Renal cortex interstitium (tissue), 3 donors: ENCODE results near the gene RANBP17. TPM values are rescaled to one million over a fixed set of nuclear protein-coding genes. Genes with fewer than 3 reads are reported as not detected.

ENCODE experiments used
- polyA plus RNA-seq, 3 donors: library from polyadenylated mRNA; unstranded; fragments of 120-200 nt; gene quantifications; one replicate each; pipeline ENCODE4 v1.2.1, GENCODE V29; 2013; ENCODE audit not compliant: insufficient read length in 3 of 3

RANBP17 gene
- polyA plus RNA-seq, 3 donors, result 9.7 to 16.2 (median 12.6) TPM

Other genes with a start within 250 kb of the RANBP17 start
- 1 to 10 TPM; 1.2 to 2.3 (median 1.3) TPM for gene GABRP, start 78.3 kb upstream of the RANBP17 start, polyA plus RNA-seq